H9 (cell line): ENCODE data around the gene ATXN7. TPM values are rescaled to one million over a fixed set of nuclear protein-coding genes. Genes with fewer than 3 reads are reported as not detected.

ENCODE experiments used
- DNase-seq: peaks from one replicate; pipeline ENCODE4 v3.0.0-alpha.2; 2017
- H2AFZ ChIP-seq: one replicate; pipeline ENCODE4 v1.6.1; 2013; ENCODE audit warnings: mild to moderate bottlenecking, low read length, control low read depth, moderate library complexity
- H2AK5ac ChIP-seq: 2 replicates; pipeline ENCODE4 v1.6.1; 2013; ENCODE audit warnings: low read length, control low read depth, mixed read lengths; ENCODE audit not compliant: insufficient read length
- H2BK120ac ChIP-seq: one replicate; pipeline ENCODE4 v1.6.1; 2013; ENCODE audit warnings: low read depth, mild to moderate bottlenecking, low read length, control low read depth, inconsistent platforms; ENCODE audit not compliant: poor library complexity, severe bottlenecking
- H2BK12ac ChIP-seq: 2 replicates; pipeline ENCODE4 v1.6.1; 2013; ENCODE audit warnings: low read length, control low read depth, mixed read lengths, low read depth; ENCODE audit not compliant: insufficient read length
- H2BK15ac ChIP-seq: 2 replicates; pipeline ENCODE4 v1.6.1; 2013; ENCODE audit warnings: low read depth, low read length, control low read depth
- H2BK20ac ChIP-seq: one replicate; pipeline ENCODE4 v1.6.1; 2013; ENCODE audit warnings: low read depth, mild to moderate bottlenecking, low read length, control low read depth, inconsistent platforms; ENCODE audit not compliant: poor library complexity, severe bottlenecking
- H2BK5ac ChIP-seq: 2 replicates; pipeline ENCODE4 v1.6.1; 2013; ENCODE audit warnings: low read length, control low read depth, mixed read lengths; ENCODE audit not compliant: insufficient read length
- H3K14ac ChIP-seq: 2 replicates; pipeline ENCODE4 v1.6.1; 2013; ENCODE audit warnings: low read length, control low read depth; ENCODE audit not compliant: insufficient read depth
- H3K18ac ChIP-seq: 2 replicates; pipeline ENCODE4 v1.6.1; 2013; ENCODE audit warnings: low read depth, mild to moderate bottlenecking, mixed read lengths, low read length, control low read depth; ENCODE audit not compliant: insufficient read length
- H3K23ac ChIP-seq: 2 replicates; pipeline ENCODE4 v1.6.1; 2013; ENCODE audit warnings: low read length, control low read depth, mixed read lengths, low read depth; ENCODE audit not compliant: insufficient read length
- H3K23me2 ChIP-seq: 2 replicates; pipeline ENCODE4 v1.6.1; 2013; ENCODE audit warnings: low read depth, mild to moderate bottlenecking, mixed read lengths, low read length, control low read depth; ENCODE audit not compliant: insufficient read length, poor library complexity, severe bottlenecking
- H3K27ac ChIP-seq: 2 replicates; pipeline ENCODE4 v1.5.1; 2013; ENCODE audit warnings: low read length, control low read depth, mixed read lengths, low read depth; ENCODE audit not compliant: insufficient read length
- H3K27me3 ChIP-seq: 2 replicates; pipeline ENCODE4 v1.6.1; 2013; ENCODE audit warnings: low read length, control low read depth, inconsistent platforms; ENCODE audit not compliant: insufficient read depth
- H3K4ac ChIP-seq: 2 replicates; pipeline ENCODE4 v1.6.1; 2013; ENCODE audit warnings: low read depth, mild to moderate bottlenecking, control low read depth, inconsistent platforms, low read length, moderate library complexity
- H3K4me1 ChIP-seq: 2 replicates; pipeline ENCODE4 v1.6.1; 2013; ENCODE audit warnings: low read length, control low read depth, inconsistent platforms; ENCODE audit not compliant: insufficient read depth
- H3K4me2 ChIP-seq: 2 replicates; pipeline ENCODE4 v1.6.1; 2013; ENCODE audit warnings: low read length, control low read depth, mixed read lengths; ENCODE audit not compliant: insufficient read length, insufficient read depth
- H3K56ac ChIP-seq: 2 replicates; pipeline ENCODE4 v1.6.1; 2013; ENCODE audit warnings: low read depth, mild to moderate bottlenecking, mixed read lengths, low read length, control low read depth; ENCODE audit not compliant: insufficient read length
- H3K79me1 ChIP-seq: 2 replicates; pipeline ENCODE4 v1.6.1; 2013; ENCODE audit warnings: low read depth, mild to moderate bottlenecking, moderate library complexity, low read length, control low read depth, inconsistent platforms; ENCODE audit not compliant: insufficient read depth, poor library complexity, severe bottlenecking
- H3K79me2 ChIP-seq: 2 replicates; pipeline ENCODE4 v1.6.1; 2013; ENCODE audit warnings: low read length, control low read depth, inconsistent platforms; ENCODE audit not compliant: insufficient read depth
- H3K9ac ChIP-seq: 2 replicates; pipeline ENCODE4 v1.6.1; 2013; ENCODE audit warnings: low read length, control low read depth, mixed read lengths; ENCODE audit not compliant: insufficient read length; ENCODE audit errors: extremely low read depth
- H3K9me3 ChIP-seq: one replicate; pipeline ENCODE4 v1.6.1; 2013; ENCODE audit warnings: low read depth, low read length, inconsistent platforms; ENCODE audit not compliant: control insufficient read depth
- H3T11ph ChIP-seq: one replicate; pipeline ENCODE4 v1.6.1; 2013; ENCODE audit warnings: mild to moderate bottlenecking, low read length, control low read depth, inconsistent platforms
- H4K20me1 ChIP-seq: one replicate; pipeline ENCODE4 v1.6.1; 2013; ENCODE audit not compliant: control insufficient read depth, insufficient read length, insufficient read depth
- H4K5ac ChIP-seq: 2 replicates; pipeline ENCODE4 v1.6.1; 2013; ENCODE audit warnings: low read depth, mild to moderate bottlenecking, mixed read lengths, low read length, control low read depth; ENCODE audit not compliant: insufficient read length
- H4K8ac ChIP-seq: replicated peaks from 2 replicates; pipeline ENCODE4 v1.6.1; 2013; ENCODE audit warnings: low read length, control low read depth, mixed read lengths, low read depth; ENCODE audit not compliant: insufficient read length
- H4K91ac ChIP-seq: 2 replicates; pipeline ENCODE4 v1.6.1; 2013; ENCODE audit warnings: low read depth, mild to moderate bottlenecking, moderate library complexity, mixed read lengths, low read length, control low read depth; ENCODE audit not compliant: insufficient read length
- H3K27ac Mint-ChIP-seq, 3 experiments: 2 replicates in 2 of 3; 3 replicates in 1 of 3; pipeline ENCODE4 v1.8.0; 2020 to 2021; ENCODE audit warnings: mixed read lengths in 3 of 3, mild to moderate bottlenecking in 1 of 3, moderate library complexity in 1 of 3
- H3K27me3 Mint-ChIP-seq: 2 replicates; pipeline ENCODE4 v1.8.0; 2021; ENCODE audit warnings: low read depth, mild to moderate bottlenecking, moderate library complexity, mixed read lengths
- H3K36me3 Mint-ChIP-seq, 3 experiments: 2 replicates in 2 of 3; 3 replicates in 1 of 3; pipeline ENCODE4 v1.8.0; 2020 to 2021; ENCODE audit warnings: low read depth in 3 of 3, mixed read lengths in 3 of 3; ENCODE audit not compliant: insufficient read depth in 1 of 3
- H3K4me1 Mint-ChIP-seq, 2 experiments: 2 replicates each; pipeline ENCODE4 v1.8.0; 2020; ENCODE audit warnings: mixed read lengths in 2 of 2
- H3K4me3 Mint-ChIP-seq, 2 experiments: 2 replicates in 1 of 2; 3 replicates in 1 of 2; pipeline ENCODE4 v1.8.0; 2020 to 2021; ENCODE audit warnings: mild to moderate bottlenecking in 2 of 2, mixed read lengths in 2 of 2, moderate library complexity in 1 of 2
- H3K9me3 Mint-ChIP-seq, 2 experiments: 2 replicates in 1 of 2; 3 replicates in 1 of 2; pipeline ENCODE4 v1.8.0; 2020; ENCODE audit warnings: mild to moderate bottlenecking in 2 of 2, mixed read lengths in 2 of 2, moderate library complexity in 1 of 2
- CTCF ChIP-seq: fragments of 200-600 bp; sonication (generic); conservative IDR thresholded peaks from 3 replicates; pipeline ENCODE4 v1.8.0; 2021; ENCODE audit warnings: antibody characterized with exemption, mild to moderate bottlenecking
- WGBS: extraction: QIAGEN DNeasy Blood & Tissue Kit; methylation state at CpG from one replicate; pipeline ENCODE4 v1.1.7; 2013; ENCODE audit warnings: missing lambda C conversion rate, low lambda C conversion rate, mixed read lengths; ENCODE audit not compliant: insufficient read length; ENCODE audit errors: extremely low coverage; 5-methylcytosine and 5-hydroxymethylcytosine counted together
- total RNA-seq: library from RNA; stranded (reverse); gene quantifications from 2 replicates; pipeline ENCODE4 v1.2.1, GENCODE V29; 2021

ATXN7 gene
- total RNA-seq, 1 experiment from 2014 or later, result 21.5 TPM

- Histone ChIP-seq H3K79me2 (peaks cover 2% of the 10 kb centered on the region; the same call in 1 of the 2 replicates), H4K20me1 (no peaks in the 10 kb centered on the region), H3K9ac (no peak overlapping the region), H3K27ac (peak overlapping the region; percentile 47), H3K9me3 (no peaks in the 10 kb centered on the region), H4K5ac (no peak overlapping the region), H2AK5ac (no peak overlapping the region), H4K91ac (no peak overlapping the region), H2BK15ac (no peak overlapping the region), H4K8ac (no peak overlapping the region), H3K4me1 (peaks cover 2% of the 10 kb centered on the region; the same call in 1 of the 2 replicates), H3T11ph (no peak overlapping the region), H2BK5ac (no peak overlapping the region), H3K79me1 (no peaks in the 10 kb centered on the region), H2BK12ac (no peak overlapping the region), H3K27me3 (no peaks in the 10 kb centered on the region), H3K4ac (no peak overlapping the region), H3K18ac (no peak overlapping the region), H3K56ac (no peak overlapping the region), H2BK20ac (no peak overlapping the region), H2BK120ac (no peak overlapping the region), H2AFZ (no peak overlapping the region), H3K14ac (no peak overlapping the region), H3K4me2 (peak overlapping the region; percentile 22), H3K23me2 (no peaks in the 10 kb centered on the region), H3K23ac (no peak overlapping the region)
- DNase-seq, result peak; percentile 44
- peaks cover 50 to 53% of the 10 kb centered on the region in 2 experiments for H3K4me1 Mint-ChIP-seq
- H3K9me3 Mint-ChIP-seq, result no peaks in the 10 kb centered on the region
- peak overlapping the region in 2 of 3 experiments; percentile 92 to 96; a peak in 5 of 7 replicates for H3K27ac Mint-ChIP-seq
- H3K36me3 Mint-ChIP-seq, result no peaks in the 10 kb centered on the region; a peak in 2 of 7 replicates
- 0 out of 5 replicates have a peak overlapping the region, but pooled peaks of 1 of the 2 experiments have one; percentile 3 for H3K4me3 Mint-ChIP-seq
- no peak for TF ChIP-seq CTCF
- no peaks in the 10 kb centered on the region for H3K27me3 Mint-ChIP-seq
- no CpG with 5 or more reads among the region's 1 CpG for WGBS
These were observed 8.2 kb upstream of the ATXN7 start for GRCh38 chr3:63855333-63855940.
